ENCODE data around the gene SLC41A2.
"Not testable (repeated sequence)": the region's sequence is repeated elsewhere in the genome, so short reads cannot be mapped to it uniquely, and the experiment has no call there.

The SLC41A2 gene

GRCh38 chr12:104958001-104958804 lies at the start of gene SLC41A2:
TSS of gene SLC41A2 (minus strand) at chr12:104958290. CDS start at chr12:104928527, 29,763 bp downstream.
- peak; percentile 45 for DNase-seq (ENCODE audit: low read depth)

- DNase-seq (ENCODE audit: low read depth): no peak
These were observed 43.4 kb upstream of the SLC41A2 start for GRCh38 chr12:105001476-105001875.

GRCh38 chr12:104999347-104999685 lies 41.2 kb upstream of the SLC41A2 start:
- DNase-seq (ENCODE audit: low read depth): no peak

- no peak for DNase-seq (ENCODE audit: low read depth)
These were observed 40.6 kb upstream of the SLC41A2 start for GRCh38 chr12:104998423-104999346.

- no peak for DNase-seq (ENCODE audit: low read depth)
These were observed 39.5 kb upstream of the SLC41A2 start for GRCh38 chr12:104997541-104997940.

- DNase-seq (ENCODE audit: low read depth): no peak
These were observed 36.2 kb upstream of the SLC41A2 start for GRCh38 chr12:104994336-104994735.

- no peak for DNase-seq (ENCODE audit: low read depth)
These were observed 33.6 kb upstream of the SLC41A2 start for GRCh38 chr12:104991565-104992128.

GRCh38 chr12:104990950-104991349 lies 32.9 kb upstream of the SLC41A2 start:
- DNase-seq (ENCODE audit: low read depth): no peak

- DNase-seq (ENCODE audit: low read depth): peak; percentile 72
These were observed 28.2 kb upstream of the SLC41A2 start, which contains the start of gene NOPCHAP1 for GRCh38 chr12:104986022-104986941. TSS of gene NOPCHAP1 (plus strand) at chr12:104986316. CDS start at chr12:104986353, 37 bp downstream.

GRCh38 chr12:104985206-104985605 lies 27.1 kb upstream of the SLC41A2 start:
- no peak for DNase-seq (ENCODE audit: low read depth)

GRCh38 chr12:104977688-104978087 lies 19.6 kb upstream of the SLC41A2 start:
- not testable (repeated sequence) for DNase-seq (ENCODE audit: low read depth)

GRCh38 chr12:104976703-104977102 lies 18.6 kb upstream of the SLC41A2 start:
- no peak for DNase-seq (ENCODE audit: low read depth)

- no peak for DNase-seq (ENCODE audit: low read depth)
These were observed 17.7 kb upstream of the SLC41A2 start for GRCh38 chr12:104975587-104976343.

GRCh38 chr12:104974626-104975290 lies 16.7 kb upstream of the SLC41A2 start:
- DNase-seq (ENCODE audit: low read depth): no peak

GRCh38 chr12:104973250-104973649 lies 15.2 kb upstream of the SLC41A2 start:
- no peak for DNase-seq (ENCODE audit: low read depth)

- no peak for DNase-seq (ENCODE audit: low read depth)
These were observed 13.2 kb upstream of the SLC41A2 start for GRCh38 chr12:104971306-104971705.

- no peak for DNase-seq (ENCODE audit: low read depth)
These were observed 11.3 kb upstream of the SLC41A2 start for GRCh38 chr12:104969343-104969742.

- no peak for DNase-seq (ENCODE audit: low read depth)
These were observed 8.6 kb upstream of the SLC41A2 start for GRCh38 chr12:104966677-104967076.

GRCh38 chr12:104964856-104965205 lies 6.7 kb upstream of the SLC41A2 start:
- no peak for DNase-seq (ENCODE audit: low read depth)

- no peak for DNase-seq (ENCODE audit: low read depth)
These were observed 6.2 kb upstream of the SLC41A2 start for GRCh38 chr12:104964167-104964855.
